ENCODE data around the gene PAAF1. TPM values are rescaled to one million over a fixed set of nuclear protein-coding genes. Genes with fewer than 3 reads are reported as not detected.

PAAF1 gene
- total and polyA plus RNA-seq, 4 donors: 10.2 to 23.3 (median 13.9) TPM

GRCh38 chr11:73946798-73947458, 70.1 kb downstream of the PAAF1 start:
- Histone ChIP-seq H3K9me3 (ENCODE audit: control insufficient read depth in 4 of 4, insufficient read depth in 3 of 4, low read length in 3 of 4) (no peaks in the 10 kb centered on the region), H3K9ac (ENCODE audit: insufficient read depth in 1 of 2, low read length in 2 of 2) (no peak overlapping the region), H3K4me3 (no peak overlapping the region), H3K27me3 (ENCODE audit: control insufficient read depth in 3 of 3, insufficient read depth in 3 of 3, low read length in 2 of 3) (no peaks in the 10 kb centered on the region), H3K36me3 (ENCODE audit: control insufficient read depth in 4 of 4, insufficient read depth in 4 of 4, low read length in 4 of 4) (no peaks in the 10 kb centered on the region), H3K27ac (ENCODE audit: low read depth in 1 of 2, low read length in 1 of 2) (no peak overlapping the region), H3K4me1 (ENCODE audit: control insufficient read depth in 5 of 5, insufficient read depth in 5 of 5, low read length in 5 of 5) (no peaks in the 10 kb centered on the region)
- DNase-seq: no peak
- WGBS, 2 donors: 70 to 74% methylated on average over 13 of the region's 13 CpGs
- no peak for ATAC-seq (ENCODE audit: insufficient read depth, low FRiP score)
- TF ChIP-seq CTCF (IDR thresholded peaks at IDR 0.05; ENCODE audit: control extremely low read depth, extremely low read depth): no peak

GRCh38 chr11:73949246-73949645, 72.4 kb downstream of the PAAF1 start:
- DNase-seq (no peak), ATAC-seq (ENCODE audit: insufficient read depth, low FRiP score) (no peak)
- Histone ChIP-seq H3K9ac (ENCODE audit: insufficient read depth in 1 of 2, low read length in 2 of 2) (no peak overlapping the region), H3K9me3 (ENCODE audit: control insufficient read depth in 4 of 4, insufficient read depth in 3 of 4, low read length in 3 of 4) (no peaks in the 10 kb centered on the region), H3K36me3 (ENCODE audit: control insufficient read depth in 4 of 4, insufficient read depth in 4 of 4, low read length in 4 of 4) (no peaks in the 10 kb centered on the region), H3K27me3 (ENCODE audit: control insufficient read depth in 3 of 3, insufficient read depth in 3 of 3, low read length in 2 of 3) (no peaks in the 10 kb centered on the region), H3K4me1 (ENCODE audit: control insufficient read depth in 5 of 5, insufficient read depth in 5 of 5, low read length in 5 of 5) (no peaks in the 10 kb centered on the region), H3K27ac (ENCODE audit: low read depth in 1 of 2, low read length in 1 of 2) (no peak overlapping the region), H3K4me3 (no peak overlapping the region)
- 72 to 74% methylated on average over 4 of the region's 4 CpGs for WGBS, 2 donors
- no peak for TF ChIP-seq CTCF (IDR thresholded peaks at IDR 0.05; ENCODE audit: control extremely low read depth, extremely low read depth)

DNA sequence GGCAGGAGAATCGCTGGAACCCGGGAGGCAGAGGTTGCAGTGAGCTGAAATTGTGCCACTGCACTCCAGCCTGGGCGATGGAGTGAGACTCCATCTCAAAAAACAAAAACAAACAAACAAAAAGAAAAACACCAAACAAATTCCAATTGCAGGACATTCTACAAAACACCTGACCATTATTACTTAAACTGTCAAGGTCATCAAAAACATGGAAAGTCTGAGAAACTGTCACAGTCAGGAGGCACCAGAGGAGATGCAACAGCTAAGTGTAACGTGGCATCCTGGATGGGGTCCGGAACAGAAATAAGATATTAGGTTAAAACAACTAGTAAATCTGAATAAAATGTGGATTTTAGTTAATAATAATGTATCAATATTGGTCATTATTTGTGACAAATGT, 73.1 kb downstream of the PAAF1 start:
- ATAC-seq (ENCODE audit: insufficient read depth, low FRiP score) (no peak), DNase-seq (no peak)
- Histone ChIP-seq H3K27ac (ENCODE audit: low read depth in 1 of 2, low read length in 1 of 2) (no peak overlapping the region), H3K4me1 (ENCODE audit: control insufficient read depth in 5 of 5, insufficient read depth in 5 of 5, low read length in 5 of 5) (no peaks in the 10 kb centered on the region), H3K27me3 (ENCODE audit: control insufficient read depth in 3 of 3, insufficient read depth in 3 of 3, low read length in 2 of 3) (no peaks in the 10 kb centered on the region), H3K9me3 (ENCODE audit: control insufficient read depth in 4 of 4, insufficient read depth in 3 of 4, low read length in 3 of 4) (no peaks in the 10 kb centered on the region), H3K36me3 (ENCODE audit: control insufficient read depth in 4 of 4, insufficient read depth in 4 of 4, low read length in 4 of 4) (no peaks in the 10 kb centered on the region), H3K4me3 (no peak overlapping the region), H3K9ac (ENCODE audit: insufficient read depth in 1 of 2, low read length in 2 of 2) (no peak overlapping the region)
- TF ChIP-seq CTCF (IDR thresholded peaks at IDR 0.05; ENCODE audit: control extremely low read depth, extremely low read depth): no peak
- WGBS, 2 donors: 98 to 99% methylated on average over 5 of the region's 5 CpGs

Measured in lung (tissue), 12 donors.